Thoracic aorta (tissue), 2 donors: Measurements from ENCODE around the gene DIP2A. TPM values are rescaled to one million over a fixed set of nuclear protein-coding genes. Genes with fewer than 3 reads are reported as not detected.

ENCODE experiments used
- ATAC-seq: fragments of 150-250 bp; one replicate; pipeline ENCODE4 v1.8.0; 2017; ENCODE audit warnings: low read depth; ENCODE audit not compliant: insufficient number of reproducible peaks, low FRiP score
- DNase-seq: peaks from one replicate; pipeline ENCODE4 v3.0.0-alpha.2; 2020; ENCODE audit warnings: low spot score
- H3K27ac ChIP-seq, 2 donors: fragments of 200-600 bp; sonication (generic); 1 replicate in 1 of 2; 2 replicates in 1 of 2; pipeline ENCODE4 v1.5.1; 2016; ENCODE audit warnings: mild to moderate bottlenecking in 2 of 2, moderate library complexity in 2 of 2
- H3K27me3 ChIP-seq: fragments of 200-600 bp; sonication (generic); replicated peaks from 2 replicates; pipeline ENCODE4 v1.6.0; 2016; ENCODE audit warnings: mild to moderate bottlenecking; ENCODE audit not compliant: insufficient read depth
- H3K36me3 ChIP-seq: fragments of 200-600 bp; sonication (generic); one replicate; pipeline ENCODE4 v1.5.1; 2016
- H3K4me1 ChIP-seq, 2 donors: fragments of 200-600 bp; sonication (generic); 1 replicate in 1 of 2; 2 replicates in 1 of 2; pipeline versions ENCODE4 v1.5.1 to v1.6.0; 2016; ENCODE audit warnings: low read depth in 2 of 2, mild to moderate bottlenecking in 1 of 2; ENCODE audit not compliant: control insufficient read depth in 1 of 2
- H3K4me3 ChIP-seq: fragments of 200-600 bp; sonication (generic); 2 replicates; pipeline ENCODE4 v1.5.1; 2016; ENCODE audit warnings: mild to moderate bottlenecking
- H3K9me3 ChIP-seq: fragments of 200-600 bp; sonication (generic); 2 replicates; pipeline ENCODE4 v1.5.1; 2016
- total RNA-seq, 2 donors: library from RNA; depleted of rRNA; stranded (reverse); fragments of >200 nt; gene quantifications; one replicate each; pipeline versions ENCODE4 v1.1.0 to v1.2.3, GENCODE V29; 2016
- TF ChIP-seq, protein P1 (sequence below): fragments of 200-600 bp; sonication (generic); IDR thresholded peaks from one replicate; pipeline ENCODE4 v1.5.1; 2019; ENCODE audit warnings: antibody characterized with exemption

The DIP2A gene
- total RNA-seq, 2 donors from 2014 or later = 47.7 to 58.3 TPM

DNA sequence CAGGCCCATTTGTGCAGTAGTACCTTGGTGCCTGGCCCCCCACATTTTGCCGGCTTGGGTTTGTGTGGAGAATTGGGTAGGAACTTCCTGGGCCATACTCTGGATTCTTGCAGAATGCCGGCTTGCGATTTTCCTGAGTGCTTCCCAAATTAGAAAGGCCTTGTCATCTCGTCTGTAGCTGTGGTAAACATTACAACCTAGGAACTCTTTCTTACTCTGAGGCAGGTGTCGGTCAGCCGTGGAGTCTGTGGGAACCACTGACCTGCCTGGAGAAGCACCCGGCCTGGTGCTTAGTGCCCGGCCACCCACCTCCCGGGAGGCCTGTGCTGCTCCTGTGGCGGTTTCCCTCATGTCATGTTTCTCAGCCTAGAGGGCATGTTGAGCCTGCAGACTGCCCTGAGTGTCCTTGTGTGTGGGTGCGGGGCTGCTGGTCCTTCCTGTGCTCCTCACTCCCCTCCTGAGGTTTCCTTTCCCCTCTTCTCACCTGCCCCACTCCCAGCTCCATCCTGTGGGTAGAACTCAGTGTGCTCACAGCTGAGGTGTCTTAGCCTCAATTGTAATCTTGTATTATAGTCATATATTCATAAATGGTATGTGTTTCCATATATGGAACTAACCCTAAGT, 81.5 kb downstream of the DIP2A start:
- no peaks in the 10 kb centered on the region for H3K27me3 ChIP-seq
- H3K4me1 ChIP-seq = no peaks in the 10 kb centered on the region
- no peaks in the 10 kb centered on the region for H3K9me3 ChIP-seq
- TF ChIP-seq, protein P1, sequence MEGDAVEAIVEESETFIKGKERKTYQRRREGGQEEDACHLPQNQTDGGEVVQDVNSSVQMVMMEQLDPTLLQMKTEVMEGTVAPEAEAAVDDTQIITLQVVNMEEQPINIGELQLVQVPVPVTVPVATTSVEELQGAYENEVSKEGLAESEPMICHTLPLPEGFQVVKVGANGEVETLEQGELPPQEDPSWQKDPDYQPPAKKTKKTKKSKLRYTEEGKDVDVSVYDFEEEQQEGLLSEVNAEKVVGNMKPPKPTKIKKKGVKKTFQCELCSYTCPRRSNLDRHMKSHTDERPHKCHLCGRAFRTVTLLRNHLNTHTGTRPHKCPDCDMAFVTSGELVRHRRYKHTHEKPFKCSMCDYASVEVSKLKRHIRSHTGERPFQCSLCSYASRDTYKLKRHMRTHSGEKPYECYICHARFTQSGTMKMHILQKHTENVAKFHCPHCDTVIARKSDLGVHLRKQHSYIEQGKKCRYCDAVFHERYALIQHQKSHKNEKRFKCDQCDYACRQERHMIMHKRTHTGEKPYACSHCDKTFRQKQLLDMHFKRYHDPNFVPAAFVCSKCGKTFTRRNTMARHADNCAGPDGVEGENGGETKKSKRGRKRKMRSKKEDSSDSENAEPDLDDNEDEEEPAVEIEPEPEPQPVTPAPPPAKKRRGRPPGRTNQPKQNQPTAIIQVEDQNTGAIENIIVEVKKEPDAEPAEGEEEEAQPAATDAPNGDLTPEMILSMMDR = no peak
- DNase-seq (no peak), ATAC-seq (no peak)
- H3K27ac ChIP-seq = no peak overlapping the region
- H3K36me3 ChIP-seq = peaks cover 56% of the 10 kb centered on the region
- no peak overlapping the region for H3K4me3 ChIP-seq

DNA sequence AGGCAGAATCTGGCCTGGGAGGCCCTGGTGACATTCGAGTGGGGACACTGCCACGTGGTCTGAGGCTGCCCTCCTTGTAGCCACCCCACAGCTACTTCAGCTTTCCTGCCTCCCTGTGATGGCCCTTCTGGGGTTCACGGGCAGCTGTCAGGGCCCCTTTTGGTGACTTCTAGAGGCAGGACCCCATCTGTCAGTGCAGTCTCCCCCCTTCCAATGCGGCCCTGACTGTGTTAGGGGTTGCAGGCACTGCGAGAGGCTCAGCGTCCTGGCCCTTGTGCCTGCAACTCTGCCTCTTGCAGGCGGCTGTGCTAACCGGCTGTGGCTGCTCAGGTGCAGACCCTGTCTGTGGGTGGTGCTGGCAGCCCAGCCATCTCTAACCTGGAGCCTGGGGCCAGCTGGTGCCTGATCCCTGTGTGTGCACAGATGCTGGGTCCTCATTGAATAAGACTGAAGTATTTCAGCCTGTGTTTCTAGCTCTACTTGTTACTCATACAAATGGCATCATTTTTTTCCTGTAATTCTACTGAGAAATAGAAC, 84.0 kb downstream of the DIP2A start:
- no peak for DNase-seq
- Histone ChIP-seq H3K4me3 (no peak overlapping the region), H3K9me3 (no peaks in the 10 kb centered on the region), H3K27ac (no peak overlapping the region), H3K27me3 (no peaks in the 10 kb centered on the region), H3K4me1 (no peaks in the 10 kb centered on the region), H3K36me3 (peaks cover 57% of the 10 kb centered on the region)
- TF ChIP-seq, protein P1 = no peak
- no peak for ATAC-seq

DNA sequence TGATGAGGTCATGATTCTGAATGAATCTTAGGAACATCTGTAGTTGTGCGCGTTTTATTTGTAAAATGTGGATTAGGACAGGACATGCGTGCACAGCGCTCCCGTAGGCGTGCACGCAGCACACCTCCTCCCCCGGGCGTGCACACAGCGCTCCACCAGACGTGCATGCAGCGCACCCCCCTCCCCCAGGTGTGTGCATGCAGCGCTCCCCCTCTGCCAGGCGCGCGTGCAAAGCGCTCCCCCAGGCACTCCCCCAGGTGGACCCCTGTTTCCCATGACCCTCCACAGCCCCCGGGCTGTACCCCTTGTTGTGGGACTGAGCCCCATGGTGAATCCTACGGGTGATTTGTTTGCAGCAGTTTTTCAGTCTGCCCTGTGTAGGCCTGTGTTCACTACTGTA, 84.6 kb downstream of the DIP2A start:
- no peak for DNase-seq
- ATAC-seq = no peak
- Histone ChIP-seq H3K4me3 (no peak overlapping the region), H3K9me3 (no peaks in the 10 kb centered on the region), H3K4me1 (no peaks in the 10 kb centered on the region), H3K27ac (no peak overlapping the region), H3K36me3 (peaks cover 51% of the 10 kb centered on the region), H3K27me3 (no peaks in the 10 kb centered on the region)
- TF ChIP-seq, protein P1 = no peak

DNA sequence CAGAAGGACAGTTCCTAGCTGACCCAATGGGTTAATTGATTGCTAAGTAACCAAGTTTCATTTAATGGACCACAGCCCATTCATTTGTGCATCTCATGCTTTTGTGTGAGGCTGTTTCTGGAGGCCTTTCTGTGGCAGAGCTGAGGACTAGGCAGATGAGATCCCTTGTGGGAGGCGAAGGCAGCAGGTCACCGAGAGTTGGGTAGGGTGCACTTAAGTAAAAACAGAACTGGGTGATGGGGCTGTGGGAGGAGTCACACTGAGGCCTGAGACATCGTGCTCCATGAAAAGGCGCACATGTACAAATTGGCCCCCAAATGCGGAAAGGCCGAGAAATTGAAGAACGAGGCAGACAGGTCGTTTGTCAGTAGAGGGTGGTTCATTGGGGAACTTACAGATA, 85.3 kb downstream of the DIP2A start:
- Histone ChIP-seq H3K9me3 (no peaks in the 10 kb centered on the region), H3K27ac (no peak overlapping the region), H3K4me1 (no peaks in the 10 kb centered on the region), H3K27me3 (no peaks in the 10 kb centered on the region), H3K4me3 (no peak overlapping the region), H3K36me3 (peaks cover 45% of the 10 kb centered on the region)
- ATAC-seq = no peak
- DNase-seq = no peak
- TF ChIP-seq, protein P1 = no peak

- ATAC-seq (no peak), DNase-seq (no peak)
- TF ChIP-seq, protein P1 = no peak
- Histone ChIP-seq H3K4me3 (no peak overlapping the region), H3K36me3 (peaks cover 36% of the 10 kb centered on the region), H3K9me3 (no peaks in the 10 kb centered on the region), H3K27me3 (no peaks in the 10 kb centered on the region), H3K27ac (no peak overlapping the region), H3K4me1 (no peaks in the 10 kb centered on the region)
These were observed 86.1 kb downstream of the DIP2A start for GRCh38 chr21:46544824-46545223.
